Endodermal cell (in vitro differentiated cells): ENCODE data around the gene OR7G1. TPM values are rescaled to one million over a fixed set of nuclear protein-coding genes. Genes with fewer than 3 reads are reported as not detected.

Experiments used
- DNase-seq: peaks from one replicate; pipeline ENCODE4 v3.0.0-alpha.2; 2017
- H3K27ac ChIP-seq: 2 replicates; pipeline ENCODE4 v1.5.1; 2013; ENCODE audit warnings: mild to moderate bottlenecking, low read depth, low read length, moderate library complexity
- H3K27me3 ChIP-seq: 2 replicates; pipeline ENCODE4 v1.6.1; 2013; ENCODE audit warnings: mild to moderate bottlenecking, low read length, moderate library complexity; ENCODE audit not compliant: insufficient read depth, control insufficient read depth, poor library complexity, severe bottlenecking
- H3K36me3 ChIP-seq: 2 replicates; pipeline ENCODE4 v1.7.0; 2013; ENCODE audit warnings: mild to moderate bottlenecking, low read length, moderate library complexity; ENCODE audit not compliant: control insufficient read depth, insufficient read depth
- H3K4me1 ChIP-seq: one replicate; pipeline ENCODE4 v1.7.0; 2013; ENCODE audit warnings: low read length; ENCODE audit not compliant: control insufficient read depth, insufficient read depth
- H3K4me3 ChIP-seq: 2 replicates; pipeline ENCODE4 v1.5.1; 2013; ENCODE audit warnings: mild to moderate bottlenecking, low read length, moderate library complexity
- H3K9ac ChIP-seq: 2 replicates; pipeline ENCODE4 v1.6.1; 2013; ENCODE audit warnings: mild to moderate bottlenecking, low read length, moderate library complexity; ENCODE audit not compliant: poor library complexity, severe bottlenecking; ENCODE audit errors: extremely low read depth
- H3K9me3 ChIP-seq: 2 replicates; pipeline ENCODE4 v1.6.1; 2013; ENCODE audit warnings: mild to moderate bottlenecking, low read length, moderate library complexity; ENCODE audit not compliant: control insufficient read depth
- H3K27ac Mint-ChIP-seq: 2 replicates; pipeline ENCODE4 v1.8.0; 2020; ENCODE audit warnings: mixed read lengths
- H3K27me3 Mint-ChIP-seq: 2 replicates; pipeline ENCODE4 v1.8.0; 2021; ENCODE audit warnings: mild to moderate bottlenecking, mixed read lengths; ENCODE audit not compliant: insufficient read depth
- H3K36me3 Mint-ChIP-seq: 2 replicates; pipeline ENCODE4 v1.8.0; 2020; ENCODE audit warnings: low read depth, mixed read lengths
- H3K4me1 Mint-ChIP-seq: 2 replicates; pipeline ENCODE4 v1.8.0; 2020; ENCODE audit warnings: mixed read lengths
- H3K4me3 Mint-ChIP-seq: 2 replicates; pipeline ENCODE4 v1.8.0; 2020; ENCODE audit warnings: mild to moderate bottlenecking, moderate library complexity, mixed read lengths
- H3K9me3 Mint-ChIP-seq: 2 replicates; pipeline ENCODE4 v1.8.0; 2020; ENCODE audit warnings: mild to moderate bottlenecking, mixed read lengths
- WGBS, 2 experiments: methylation state at CpG; one replicate each; pipeline versions ENCODE4 v1.1.5 to v1.1.7; 2013; ENCODE audit warnings: missing lambda C conversion rate in 2 of 2, mixed read lengths in 1 of 2; ENCODE audit not compliant: insufficient coverage in 1 of 2, insufficient read length in 1 of 2; 5-methylcytosine and 5-hydroxymethylcytosine counted together
- long read RNA-seq, 4 experiments: library from polyadenylated mRNA in 2 of 4; library from RNA in 1 of 4; library from capped mRNA in 1 of 4; stranded (forward) in 3 of 4; unstranded in 1 of 4; transcript quantifications; one replicate each; pipeline ENCODE4 v2.0.0, GENCODE V29; 2020 to 2021; ENCODE audit warnings: inconsistent platforms in 1 of 4
- polyA plus RNA-seq, 2 experiments: library from polyadenylated mRNA; stranded (reverse); fragments of 50-300 nt; gene quantifications; one replicate each; pipeline ENCODE4 v1.2.3, GENCODE V29; 2013
- total RNA-seq, 2 donors: library from RNA; stranded (reverse); fragmentation: NEBNext Ultra II Directional in 1 of 2; extraction: Animal tissue kit (Norgen Biotek cat#: 25700) in 1 of 2; gene quantifications; 2 replicates in 1 of 2; 3 replicates in 1 of 2; pipeline ENCODE4 v1.2.1, GENCODE V29; 2021
- TF ChIP-seq, protein P1 (sequence below): fragments of 200-600 bp; sonication (generic); conservative IDR thresholded peaks from 2 replicates; pipeline ENCODE4 v1.5.0; 2021; ENCODE audit warnings: antibody characterized with exemption, mild to moderate bottlenecking

The OR7G1 gene, protein sequence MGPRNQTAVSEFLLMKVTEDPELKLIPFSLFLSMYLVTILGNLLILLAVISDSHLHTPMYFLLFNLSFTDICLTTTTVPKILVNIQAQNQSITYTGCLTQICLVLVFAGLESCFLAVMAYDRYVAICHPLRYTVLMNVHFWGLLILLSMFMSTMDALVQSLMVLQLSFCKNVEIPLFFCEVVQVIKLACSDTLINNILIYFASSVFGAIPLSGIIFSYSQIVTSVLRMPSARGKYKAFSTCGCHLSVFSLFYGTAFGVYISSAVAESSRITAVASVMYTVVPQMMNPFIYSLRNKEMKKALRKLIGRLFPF
- not detected for total RNA-seq
- polyA plus RNA-seq (2013, experiment 1 of 2) = not detected
- not detected for polyA plus RNA-seq (2013, experiment 2 of 2)
- long read RNA-seq, experiment 1 = 0 reads
- long read RNA-seq, experiment 2 = 0 reads
- long read RNA-seq, experiment 3 = 0 reads
- long read RNA-seq, experiment 4 = 0 reads

DNA sequence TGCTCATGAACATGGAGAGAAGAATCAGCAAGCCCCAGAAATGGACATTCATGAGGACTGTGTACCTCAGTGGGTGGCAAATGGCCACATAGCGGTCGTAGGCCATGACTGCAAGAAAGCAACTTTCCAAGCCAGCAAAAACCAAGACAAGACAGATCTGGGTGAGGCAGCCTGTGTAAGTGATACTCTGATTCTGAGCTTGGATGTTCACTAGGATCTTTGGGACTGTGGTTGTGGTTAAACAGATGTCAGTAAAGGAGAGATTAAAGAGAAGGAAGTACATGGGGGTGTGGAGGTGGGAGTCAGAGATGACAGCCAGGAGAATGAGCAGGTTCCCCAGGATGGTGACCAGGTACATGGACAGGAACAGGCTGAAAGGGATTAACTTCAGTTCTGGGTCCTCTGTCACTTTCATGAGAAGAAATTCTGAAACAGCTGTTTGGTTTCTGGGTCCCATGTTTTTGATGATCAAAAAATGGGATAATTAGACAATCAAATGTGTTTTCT, at the start of gene OR7G1:
Gene OR7G1 (minus strand): TSS at position 457 of the 507 bp plus-strand sequence. CDS start 0 bp downstream, at position 457.
- peaks cover 81% of the 10 kb centered on the region for H3K9me3 Mint-ChIP-seq
- H3K4me3 ChIP-seq = no peak within 1 kb of the TSS
- no peaks in the 10 kb centered on the region for H3K4me1 ChIP-seq
- 71% methylated on average over 2 of the region's 2 CpGs; no CpG with 5 or more reads in 1 of the 2 experiments for WGBS, 2 experiments
- no peak for DNase-seq
- no peak within 1 kb of the TSS for H3K27ac ChIP-seq
- H3K27me3 Mint-ChIP-seq = no peaks in the 10 kb centered on the region
- no peak within 1 kb of the TSS for H3K9ac ChIP-seq
- H3K36me3 ChIP-seq = no peaks in the 10 kb centered on the region
- no peaks in the 10 kb centered on the region for H3K36me3 Mint-ChIP-seq
- no peaks in the 10 kb centered on the region for H3K4me1 Mint-ChIP-seq
- H3K4me3 Mint-ChIP-seq = no peak within 1 kb of the TSS
- TF ChIP-seq, protein P1, sequence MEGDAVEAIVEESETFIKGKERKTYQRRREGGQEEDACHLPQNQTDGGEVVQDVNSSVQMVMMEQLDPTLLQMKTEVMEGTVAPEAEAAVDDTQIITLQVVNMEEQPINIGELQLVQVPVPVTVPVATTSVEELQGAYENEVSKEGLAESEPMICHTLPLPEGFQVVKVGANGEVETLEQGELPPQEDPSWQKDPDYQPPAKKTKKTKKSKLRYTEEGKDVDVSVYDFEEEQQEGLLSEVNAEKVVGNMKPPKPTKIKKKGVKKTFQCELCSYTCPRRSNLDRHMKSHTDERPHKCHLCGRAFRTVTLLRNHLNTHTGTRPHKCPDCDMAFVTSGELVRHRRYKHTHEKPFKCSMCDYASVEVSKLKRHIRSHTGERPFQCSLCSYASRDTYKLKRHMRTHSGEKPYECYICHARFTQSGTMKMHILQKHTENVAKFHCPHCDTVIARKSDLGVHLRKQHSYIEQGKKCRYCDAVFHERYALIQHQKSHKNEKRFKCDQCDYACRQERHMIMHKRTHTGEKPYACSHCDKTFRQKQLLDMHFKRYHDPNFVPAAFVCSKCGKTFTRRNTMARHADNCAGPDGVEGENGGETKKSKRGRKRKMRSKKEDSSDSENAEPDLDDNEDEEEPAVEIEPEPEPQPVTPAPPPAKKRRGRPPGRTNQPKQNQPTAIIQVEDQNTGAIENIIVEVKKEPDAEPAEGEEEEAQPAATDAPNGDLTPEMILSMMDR = no peak
- peaks cover 31% of the 10 kb centered on the region for H3K9me3 ChIP-seq
- no peaks in the 10 kb centered on the region for H3K27me3 ChIP-seq
- no peak within 1 kb of the TSS for H3K27ac Mint-ChIP-seq

DNA sequence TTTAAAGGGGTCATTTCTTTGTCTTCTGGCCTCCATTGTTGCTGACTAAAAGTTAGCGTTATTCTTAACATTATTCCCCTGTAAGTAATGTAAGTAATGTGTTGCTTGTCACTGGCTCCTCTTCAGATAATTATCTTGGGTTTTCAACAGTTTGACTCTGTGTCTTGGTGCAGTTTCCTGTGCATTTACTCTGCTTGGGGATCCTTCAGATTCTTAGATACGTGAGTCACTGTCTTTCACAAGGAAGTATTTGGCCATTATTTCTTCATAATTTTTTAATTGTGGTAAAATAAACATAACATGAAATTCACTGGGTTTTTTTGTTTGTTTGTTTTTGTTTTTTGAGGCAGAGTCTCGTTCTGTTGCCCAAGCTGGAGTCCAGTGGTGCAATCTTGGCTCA, 49.7 kb upstream of the OR7G1 start:
- 96 to 100% methylated on average over 2 to 3 of the region's 3 CpGs for WGBS, 2 experiments
- TF ChIP-seq, protein P1 = no peak
- Mint-ChIP-seq H3K4me3 (no peak overlapping the region), H3K9me3 (peaks cover 32% of the 10 kb centered on the region), H3K4me1 (no peaks in the 10 kb centered on the region), H3K36me3 (peaks cover 55% of the 10 kb centered on the region), H3K27ac (no peak overlapping the region), H3K27me3 (no peaks in the 10 kb centered on the region)
- Histone ChIP-seq H3K27me3 (no peaks in the 10 kb centered on the region), H3K4me1 (no peaks in the 10 kb centered on the region), H3K36me3 (peaks cover 43% of the 10 kb centered on the region), H3K9me3 (peaks cover 48% of the 10 kb centered on the region), H3K27ac (no peak overlapping the region), H3K4me3 (no peak overlapping the region), H3K9ac (no peak overlapping the region)
- DNase-seq = no peak

DNA sequence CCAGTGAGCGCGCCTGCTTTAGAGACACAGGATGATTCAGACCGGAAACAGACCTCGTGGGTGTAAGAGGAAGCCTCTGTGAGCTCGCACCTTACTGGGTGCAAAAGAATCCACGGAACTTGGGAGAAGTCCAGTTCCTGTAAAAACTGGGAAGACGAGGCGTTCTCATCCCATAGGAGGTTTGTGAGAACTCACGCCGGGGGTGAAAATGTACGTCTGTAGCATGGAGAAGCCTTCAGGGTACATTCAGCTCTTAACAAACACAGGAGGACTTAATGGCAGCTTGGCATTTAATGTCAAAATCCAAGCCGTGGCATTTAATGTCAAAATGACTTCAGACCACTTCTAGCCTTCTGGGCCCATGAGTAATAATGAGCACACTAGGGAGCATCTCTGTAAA, 45.9 kb upstream of the OR7G1 start:
- Mint-ChIP-seq H3K4me1 (no peaks in the 10 kb centered on the region), H3K4me3 (no peak overlapping the region), H3K36me3 (peaks cover 90% of the 10 kb centered on the region), H3K27ac (no peak overlapping the region), H3K9me3 (peaks cover 62% of the 10 kb centered on the region), H3K27me3 (no peaks in the 10 kb centered on the region)
- Histone ChIP-seq H3K27me3 (no peaks in the 10 kb centered on the region), H3K9ac (no peak overlapping the region), H3K4me3 (peak overlapping the region; percentile 65), H3K9me3 (peaks cover 81% of the 10 kb centered on the region), H3K36me3 (peaks cover 79% of the 10 kb centered on the region), H3K4me1 (no peaks in the 10 kb centered on the region), H3K27ac (no peak overlapping the region)
- WGBS, 2 experiments = 97% methylated on average over 12 of the region's 12 CpGs
- DNase-seq = no peak
- TF ChIP-seq, protein P1 = no peak
